Central memory CD8-positive, alpha-beta T cell (primary cell): Measurements from ENCODE around the gene FDXR.
A peak's percentile ranks its signal among the peaks of the same experiment; 100 is the strongest.
"Not testable (repeated sequence)": the region's sequence is repeated elsewhere in the genome, so short reads cannot be mapped to it uniquely, and the experiment has no call there.

ENCODE experiments used
- ATAC-seq: fragments of 150-1000 bp; cut with Tn5 transposase; replicated peaks from 2 replicates; pipeline ENCODE4 v1.10.0; 2022; ENCODE audit warnings: mild to moderate bottlenecking, moderate FRiP score, moderate number of reproducible peaks; ENCODE audit not compliant: poor library complexity, severe bottlenecking; ENCODE audit errors: extremely low read depth
- DNase-seq, 2 donors: peaks; one replicate each; pipeline ENCODE4 v3.0.0; 2021; ENCODE audit warnings: low spot score in 2 of 2
- H3K27ac Mint-ChIP-seq: one replicate; pipeline ENCODE4 v1.8.0; 2022; ENCODE audit warnings: low read depth, mild to moderate bottlenecking, moderate library complexity, mixed read lengths
- H3K27me3 Mint-ChIP-seq: one replicate; pipeline ENCODE4 v1.8.0; 2022; ENCODE audit warnings: mixed read lengths
- H3K36me3 Mint-ChIP-seq: one replicate; pipeline ENCODE4 v1.8.0; 2022; ENCODE audit warnings: mild to moderate bottlenecking, moderate library complexity, mixed read lengths; ENCODE audit not compliant: insufficient read depth
- H3K4me1 Mint-ChIP-seq: one replicate; pipeline ENCODE4 v1.8.0; 2022; ENCODE audit warnings: mixed read lengths
- H3K4me3 Mint-ChIP-seq: one replicate; pipeline ENCODE4 v1.8.0; 2022; ENCODE audit warnings: mild to moderate bottlenecking, moderate library complexity, mixed read lengths
- H3K9me3 Mint-ChIP-seq: one replicate; pipeline ENCODE4 v1.8.0; 2022; ENCODE audit warnings: mixed read lengths

The FDXR gene

DNA sequence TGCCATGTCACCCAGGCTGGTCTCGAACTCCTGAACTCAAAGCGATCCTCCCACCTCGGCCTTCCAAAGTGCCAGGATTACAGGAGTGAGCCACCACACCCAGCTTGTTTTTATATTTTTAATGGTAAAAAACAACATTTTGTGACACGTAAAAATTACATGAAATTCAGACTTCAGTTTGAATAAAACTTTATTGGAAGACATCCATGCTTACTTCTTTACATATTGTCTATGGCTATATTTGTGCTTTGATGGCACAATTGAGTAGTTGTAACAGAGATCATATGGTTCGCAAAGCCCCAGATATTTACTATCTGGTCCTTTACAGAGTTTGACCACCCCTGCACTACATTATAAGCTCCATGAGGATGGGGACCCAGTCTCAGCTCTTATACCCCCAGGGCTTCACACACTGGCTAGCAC lies 1.8 kb upstream of the FDXR start:
- peak overlapping the region; percentile 98 for H3K27ac Mint-ChIP-seq
- ATAC-seq (no peak), DNase-seq (no peak)
- H3K4me3 Mint-ChIP-seq, result no peak overlapping the region
- H3K4me1 Mint-ChIP-seq, result peaks cover 26% of the 10 kb centered on the region
- no peaks in the 10 kb centered on the region for H3K27me3 Mint-ChIP-seq
- peaks cover 8% of the 10 kb centered on the region for H3K36me3 Mint-ChIP-seq
- H3K9me3 Mint-ChIP-seq, result no peaks in the 10 kb centered on the region

- Mint-ChIP-seq H3K9me3 (no peaks in the 10 kb centered on the region), H3K4me1 (peaks cover 26% of the 10 kb centered on the region), H3K27me3 (no peaks in the 10 kb centered on the region), H3K36me3 (peaks cover 8% of the 10 kb centered on the region), H3K4me3 (peak overlapping the region; percentile 77), H3K27ac (peak overlapping the region; percentile 98)
- ATAC-seq (no peak), DNase-seq (no peak)
Measured at GRCh38 chr17:74873874-74874614, 1.2 kb upstream of the FDXR start.

DNA sequence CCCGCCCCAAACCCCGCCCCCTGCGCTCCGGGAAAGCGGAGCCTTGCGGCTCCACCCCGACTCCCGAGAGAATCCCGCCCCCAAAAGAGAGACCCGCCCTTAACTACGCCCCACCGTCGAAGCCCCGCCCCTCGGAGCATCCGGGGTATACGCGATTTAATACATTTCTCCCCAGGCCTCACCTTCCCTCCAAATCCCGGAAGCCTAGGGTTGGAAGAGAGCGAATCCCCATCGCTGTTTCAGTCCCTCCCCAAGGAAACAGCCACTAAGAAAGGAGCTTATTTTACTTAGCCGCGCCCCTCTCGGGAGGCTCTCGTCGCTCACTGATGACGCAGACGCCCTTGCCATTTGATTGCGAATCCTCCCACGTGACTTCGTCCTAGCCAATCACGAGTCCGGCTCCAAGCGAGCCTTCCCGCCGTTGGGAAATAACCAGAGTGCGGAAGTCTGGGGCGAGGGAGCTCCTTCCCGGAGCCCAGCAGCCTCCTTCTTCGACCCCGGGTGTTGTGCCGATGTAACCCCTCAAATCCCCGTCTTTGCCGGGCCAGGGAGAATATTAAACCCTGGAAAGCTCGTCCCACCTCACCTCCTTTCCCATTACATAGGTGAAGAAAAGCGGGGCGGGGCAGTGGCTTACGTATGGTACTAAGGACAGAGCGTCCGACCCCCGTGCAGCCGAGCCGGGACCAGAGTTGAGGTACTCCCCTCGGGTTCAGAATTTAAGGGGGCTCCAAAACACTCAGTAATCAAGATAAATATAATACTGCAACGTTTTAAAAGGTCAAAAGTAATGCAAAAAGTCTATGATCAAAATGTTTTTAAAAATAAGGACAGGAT lies 461 bp upstream of the FDXR start:
- H3K36me3 Mint-ChIP-seq, result peaks cover 8% of the 10 kb centered on the region
- H3K9me3 Mint-ChIP-seq, result no peaks in the 10 kb centered on the region
- DNase-seq (peak; percentile 98 to 99), ATAC-seq (peak; percentile 98)
- H3K4me3 Mint-ChIP-seq, result peak overlapping the region; percentile 77
- no peaks in the 10 kb centered on the region for H3K27me3 Mint-ChIP-seq
- peak overlapping the region; percentile 98 for H3K27ac Mint-ChIP-seq
- H3K4me1 Mint-ChIP-seq, result peaks cover 26% of the 10 kb centered on the region

DNA sequence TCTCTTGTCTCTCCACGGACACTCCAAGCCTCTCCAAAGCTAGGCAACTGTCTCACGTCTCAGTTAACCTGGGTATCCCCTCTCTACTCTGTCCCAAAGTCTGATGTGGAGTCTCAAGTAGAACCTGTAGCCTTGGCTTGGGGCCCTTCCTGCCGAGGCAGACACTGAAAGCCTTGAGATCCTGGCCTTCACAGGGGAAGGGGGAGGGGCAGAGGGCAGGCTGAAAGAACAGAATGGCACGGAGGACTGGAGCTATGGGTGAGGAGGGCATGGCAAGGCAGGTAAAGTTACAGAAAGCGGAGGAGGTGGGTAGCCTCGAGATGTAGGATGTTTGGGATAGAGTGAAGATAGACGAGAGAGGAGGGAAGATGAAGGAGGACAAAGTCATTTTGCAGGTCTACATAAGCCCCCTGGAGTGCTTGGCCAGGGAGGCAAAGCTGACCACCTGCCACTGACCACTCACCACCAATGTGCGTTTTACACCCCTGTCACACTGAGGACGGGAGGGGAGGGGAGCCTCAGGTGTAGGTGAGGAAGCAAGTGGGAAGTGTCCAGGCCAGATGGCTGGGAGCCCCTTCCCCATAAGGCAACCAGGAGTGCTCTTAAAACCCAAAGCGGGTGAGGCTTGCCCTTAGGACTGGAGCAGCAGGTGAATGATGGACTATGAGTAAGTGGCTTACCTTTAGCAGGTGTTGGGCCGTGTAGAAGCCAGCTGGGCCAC lies 1.3 kb downstream of the FDXR start:
- Mint-ChIP-seq H3K27me3 (no peaks in the 10 kb centered on the region), H3K9me3 (no peaks in the 10 kb centered on the region), H3K36me3 (peaks cover 6% of the 10 kb centered on the region), H3K27ac (no peak overlapping the region), H3K4me1 (peaks cover 26% of the 10 kb centered on the region), H3K4me3 (peak overlapping the region; percentile 77)
- ATAC-seq, result no peak
- DNase-seq, result no peak

DNA sequence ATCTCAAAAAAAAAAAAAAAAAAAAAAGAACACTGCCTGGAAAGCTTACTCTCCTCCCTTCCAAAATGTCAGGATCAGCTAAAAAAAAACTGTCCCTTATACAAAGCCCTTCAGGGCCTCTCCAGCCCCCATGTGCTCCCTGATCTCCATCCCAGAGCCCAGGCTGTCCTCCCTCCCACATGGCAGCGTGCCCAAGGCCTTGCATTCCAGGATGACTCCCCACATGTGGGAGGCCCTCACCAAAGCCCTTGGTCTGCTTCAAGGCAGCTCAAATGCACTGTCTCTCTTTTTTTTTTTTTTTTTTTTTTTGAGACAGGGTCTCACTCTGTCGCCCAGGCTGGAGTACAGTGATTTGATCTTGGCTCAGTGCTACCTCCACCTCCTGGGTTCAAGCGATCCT lies 2.3 kb downstream of the FDXR start:
- no peak overlapping the region for H3K27ac Mint-ChIP-seq
- peaks cover 6% of the 10 kb centered on the region for H3K36me3 Mint-ChIP-seq
- H3K4me1 Mint-ChIP-seq, result peaks cover 26% of the 10 kb centered on the region
- no peaks in the 10 kb centered on the region for H3K9me3 Mint-ChIP-seq
- ATAC-seq (no peak), DNase-seq (no peak)
- H3K27me3 Mint-ChIP-seq, result no peaks in the 10 kb centered on the region
- H3K4me3 Mint-ChIP-seq, result no peak overlapping the region

DNA sequence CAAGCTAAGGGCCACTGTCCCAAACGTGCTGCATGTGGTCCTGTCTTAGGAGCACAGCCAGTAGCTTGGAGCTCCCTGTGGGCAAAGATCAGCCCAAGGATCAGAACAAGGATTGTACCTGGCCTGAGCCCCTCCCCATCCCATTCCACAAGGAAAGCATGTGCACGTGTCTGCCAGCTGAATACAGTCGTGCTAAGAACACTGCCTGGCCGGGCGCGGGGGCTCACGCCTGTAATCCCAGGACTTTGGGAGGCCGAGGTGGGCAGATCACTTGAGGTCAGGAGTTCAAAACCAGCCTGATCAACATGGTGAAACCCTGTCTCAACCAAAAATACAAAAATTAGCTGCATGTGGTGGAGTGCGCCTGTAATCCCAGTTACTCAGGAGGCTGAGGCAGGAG lies 2.8 kb downstream of the FDXR start:
- peaks cover 28% of the 10 kb centered on the region for H3K4me1 Mint-ChIP-seq
- not testable (repeated sequence) for H3K4me3 Mint-ChIP-seq, H3K27me3 Mint-ChIP-seq, ATAC-seq, DNase-seq, H3K27ac Mint-ChIP-seq, H3K36me3 Mint-ChIP-seq, H3K9me3 Mint-ChIP-seq

GRCh38 chr17:74868908-74869255 lies 3.9 kb downstream of the FDXR start:
- no peak for DNase-seq
- Mint-ChIP-seq H3K36me3 (peaks cover 9% of the 10 kb centered on the region), H3K9me3 (no peaks in the 10 kb centered on the region), H3K27me3 (no peaks in the 10 kb centered on the region), H3K4me1 (peaks cover 30% of the 10 kb centered on the region), H3K4me3 (no peak overlapping the region), H3K27ac (no peak overlapping the region)
- no peak for ATAC-seq

DNA sequence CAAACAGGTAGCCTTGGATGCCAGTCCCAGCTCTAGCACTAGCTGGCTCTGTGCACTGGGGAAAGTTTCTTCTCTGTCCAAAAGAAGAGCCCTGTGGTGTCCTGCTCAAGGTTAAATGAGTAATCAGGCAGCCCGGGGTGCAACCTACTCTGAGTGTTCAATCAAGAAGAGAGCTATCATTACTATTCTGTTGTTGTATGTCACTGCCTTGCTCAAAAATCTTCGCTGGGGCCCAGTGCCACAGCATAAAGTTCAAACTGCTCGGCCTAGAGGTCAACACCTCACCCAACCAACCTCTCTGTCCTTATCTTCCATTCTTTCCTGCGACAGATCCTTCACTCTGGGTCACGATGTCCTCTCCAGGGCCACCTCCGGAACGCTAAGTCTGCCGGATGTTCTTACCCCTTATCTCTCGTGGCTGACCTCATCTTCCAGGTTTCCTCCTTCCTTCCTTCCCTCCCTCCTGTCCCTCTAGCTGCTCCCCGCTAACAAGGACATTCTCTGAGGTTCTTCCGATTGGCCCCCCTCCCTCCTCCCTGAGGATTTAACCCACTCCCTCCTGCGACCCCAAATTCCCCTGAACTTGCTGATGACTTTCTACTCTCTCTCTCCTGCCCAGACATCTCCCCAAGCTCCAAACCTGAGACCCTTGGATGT lies 4.4 kb downstream of the FDXR start:
- DNase-seq (no peak), ATAC-seq (no peak)
- Mint-ChIP-seq H3K27ac (no peak overlapping the region), H3K36me3 (peaks cover 9% of the 10 kb centered on the region), H3K4me1 (peaks cover 27% of the 10 kb centered on the region), H3K27me3 (no peaks in the 10 kb centered on the region), H3K9me3 (no peaks in the 10 kb centered on the region), H3K4me3 (no peak overlapping the region)

- peaks cover 14% of the 10 kb centered on the region for H3K4me1 Mint-ChIP-seq
- DNase-seq (no peak), ATAC-seq (no peak)
- H3K4me3 Mint-ChIP-seq, result no peak overlapping the region
- H3K36me3 Mint-ChIP-seq, result peaks cover 5% of the 10 kb centered on the region
- no peak overlapping the region for H3K27ac Mint-ChIP-seq
- H3K27me3 Mint-ChIP-seq, result no peaks in the 10 kb centered on the region
- no peaks in the 10 kb centered on the region for H3K9me3 Mint-ChIP-seq
Measured at GRCh38 chr17:74866198-74866835, 6.5 kb downstream of the FDXR start.

GRCh38 chr17:74865504-74866197 lies 7.1 kb downstream of the FDXR start:
- Mint-ChIP-seq H3K36me3 (peaks cover 5% of the 10 kb centered on the region), H3K27ac (no peak overlapping the region), H3K4me1 (peaks cover 16% of the 10 kb centered on the region), H3K9me3 (no peaks in the 10 kb centered on the region), H3K4me3 (no peak overlapping the region), H3K27me3 (peaks cover 4% of the 10 kb centered on the region)
- ATAC-seq (no peak), DNase-seq (no peak)

DNA sequence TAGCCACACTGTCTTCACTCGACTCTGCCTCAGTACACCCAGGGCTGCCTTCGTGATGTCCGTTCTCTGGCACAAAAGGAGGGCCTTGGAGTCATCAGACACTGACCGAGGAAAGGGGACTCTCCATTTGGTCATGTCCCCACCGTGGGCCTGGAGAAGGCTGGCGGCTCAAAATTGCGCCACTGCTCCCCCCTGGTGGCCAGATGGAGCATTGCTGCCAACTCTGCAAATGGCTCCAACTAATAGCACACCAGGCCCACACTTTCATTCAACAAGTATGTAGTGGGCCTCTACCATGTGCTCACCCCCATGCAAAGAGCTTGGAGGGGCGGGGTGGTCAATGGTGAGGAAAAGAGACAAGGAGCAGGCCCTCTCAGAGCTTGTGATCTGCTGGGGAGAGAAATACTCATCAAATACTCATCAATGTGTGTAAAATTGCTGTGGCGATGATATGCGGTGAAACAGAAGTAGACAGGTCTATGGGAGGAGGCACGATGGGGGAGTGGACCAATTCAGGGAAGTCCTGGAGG lies 7.9 kb downstream of the FDXR start:
- peaks cover 5% of the 10 kb centered on the region for H3K36me3 Mint-ChIP-seq
- no peaks in the 10 kb centered on the region for H3K9me3 Mint-ChIP-seq
- ATAC-seq (peak; percentile 57), DNase-seq (peak; percentile 49 to 62)
- peak overlapping the region; percentile 12 for H3K27ac Mint-ChIP-seq
- peaks cover 11% of the 10 kb centered on the region for H3K27me3 Mint-ChIP-seq
- peaks cover 19% of the 10 kb centered on the region for H3K4me1 Mint-ChIP-seq
- H3K4me3 Mint-ChIP-seq, result no peak overlapping the region
